ENCODE measurements around the gene HS3ST5. TPM values are rescaled to one million over a fixed set of nuclear protein-coding genes. Genes with fewer than 3 reads are reported as not detected.

The HS3ST5 gene
- polyA plus RNA-seq, 1 donor (not counting 4 experiments of a cell fraction or from before 2014, with no cell fraction given): not detected

DNA sequence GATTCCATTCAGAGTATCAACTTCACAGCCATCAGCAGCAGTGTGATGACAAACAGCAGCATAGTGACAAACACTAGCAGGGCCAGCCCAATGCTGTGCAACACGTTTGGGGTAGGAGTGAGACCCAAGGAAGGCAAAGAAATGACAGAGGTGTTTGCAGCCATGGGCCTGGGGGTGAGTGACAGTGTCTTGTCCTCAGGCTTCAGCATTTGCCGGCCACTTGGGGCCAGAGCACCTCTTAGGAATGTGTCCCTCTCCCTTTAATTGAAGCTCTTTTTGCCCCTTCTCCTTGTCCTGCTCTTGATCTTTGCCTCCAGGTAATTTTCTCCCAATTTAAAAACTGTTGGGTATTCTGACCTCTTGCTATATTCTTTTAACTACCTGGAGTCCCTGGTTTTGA, 84.4 kb downstream of the HS3ST5 start:
- no peaks in the 10 kb centered on the region for H3K79me2 ChIP-seq (ENCODE audit: control insufficient read depth, insufficient read depth, low read length)
- H3K27ac ChIP-seq (ENCODE audit: control insufficient read depth, insufficient read depth, low read length): no peak overlapping the region
- H3K36me3 ChIP-seq (ENCODE audit: control insufficient read depth in 2 of 2, extremely low read depth in 1 of 2, insufficient read depth in 2 of 2, low read length in 2 of 2): no peaks in the 10 kb centered on the region
- no peaks in the 10 kb centered on the region for H3K9me1 ChIP-seq (ENCODE audit: control insufficient read depth, extremely low read depth, insufficient read depth, low read length)
- H4K20me1 ChIP-seq (ENCODE audit: control insufficient read depth, extremely low read depth, insufficient read depth, low read length): no peaks in the 10 kb centered on the region
- DNase-seq (ENCODE audit: low read depth, low spot score) (no peak), FAIRE-seq (no peak)
- H3K9ac ChIP-seq (ENCODE audit: control insufficient read depth, extremely low read depth, insufficient read depth, low read length): no peak overlapping the region
- no peaks in the 10 kb centered on the region for H3K9me3 ChIP-seq (ENCODE audit: control insufficient read depth, low read depth, low read length)
- TF ChIP-seq, protein P1, sequence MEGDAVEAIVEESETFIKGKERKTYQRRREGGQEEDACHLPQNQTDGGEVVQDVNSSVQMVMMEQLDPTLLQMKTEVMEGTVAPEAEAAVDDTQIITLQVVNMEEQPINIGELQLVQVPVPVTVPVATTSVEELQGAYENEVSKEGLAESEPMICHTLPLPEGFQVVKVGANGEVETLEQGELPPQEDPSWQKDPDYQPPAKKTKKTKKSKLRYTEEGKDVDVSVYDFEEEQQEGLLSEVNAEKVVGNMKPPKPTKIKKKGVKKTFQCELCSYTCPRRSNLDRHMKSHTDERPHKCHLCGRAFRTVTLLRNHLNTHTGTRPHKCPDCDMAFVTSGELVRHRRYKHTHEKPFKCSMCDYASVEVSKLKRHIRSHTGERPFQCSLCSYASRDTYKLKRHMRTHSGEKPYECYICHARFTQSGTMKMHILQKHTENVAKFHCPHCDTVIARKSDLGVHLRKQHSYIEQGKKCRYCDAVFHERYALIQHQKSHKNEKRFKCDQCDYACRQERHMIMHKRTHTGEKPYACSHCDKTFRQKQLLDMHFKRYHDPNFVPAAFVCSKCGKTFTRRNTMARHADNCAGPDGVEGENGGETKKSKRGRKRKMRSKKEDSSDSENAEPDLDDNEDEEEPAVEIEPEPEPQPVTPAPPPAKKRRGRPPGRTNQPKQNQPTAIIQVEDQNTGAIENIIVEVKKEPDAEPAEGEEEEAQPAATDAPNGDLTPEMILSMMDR (optimal IDR thresholded peaks at IDR 0.05 in 1 of 3, IDR thresholded peaks at IDR 0.05 in 1 of 3, conservative IDR thresholded peaks at IDR 0.05 in 1 of 3; ENCODE audit: extremely low read depth in 1 of 3, insufficient read depth in 2 of 3, low read length in 3 of 3): no peak
- no peak for TF ChIP-seq EZH2 (IDR thresholded peaks at IDR 0.05; ENCODE audit: low read length)
- H3K4me1 ChIP-seq (ENCODE audit: control insufficient read depth, extremely low read depth, insufficient read depth, low read length): no peaks in the 10 kb centered on the region
- dilution Hi-C loops (cut with MboI; ENCODE audit: extremely low pct_ligation_motif_present, low sequenced_read_pairs): no loop called here
- H2AFZ ChIP-seq (ENCODE audit: control insufficient read depth, low read length): no peak overlapping the region
- H3K27me3 ChIP-seq (ENCODE audit: control insufficient read depth, extremely low read depth, insufficient read depth, low read length): no peaks in the 10 kb centered on the region
- H3K4me3 ChIP-seq (ENCODE audit: control insufficient read depth in 2 of 3, extremely low read depth in 1 of 3, insufficient read depth in 2 of 3, low read depth in 1 of 3, low read length in 3 of 3): no peak overlapping the region
- H3K4me2 ChIP-seq (ENCODE audit: control insufficient read depth, extremely low read depth, insufficient read depth, low read depth, low read length): no peak overlapping the region

DNA sequence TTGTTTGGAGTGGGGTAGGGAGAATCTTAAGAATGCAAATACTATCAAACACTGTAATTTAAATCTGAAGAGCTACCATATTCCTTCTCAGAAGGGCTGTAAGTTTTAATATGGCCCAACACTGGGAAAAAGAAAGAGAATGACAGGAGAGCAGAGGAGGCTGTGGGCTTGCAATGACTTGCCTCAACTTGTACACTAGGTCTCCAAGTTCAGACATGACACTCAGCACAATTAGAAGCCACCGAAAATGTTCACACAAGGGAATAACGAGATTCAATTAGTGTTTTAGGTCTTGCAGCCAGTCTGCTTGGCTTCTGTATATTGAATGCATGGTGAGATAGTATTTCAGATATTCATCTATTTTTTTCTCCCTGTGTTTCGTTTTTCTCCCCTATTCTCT, 89.4 kb downstream of the HS3ST5 start:
- Histone ChIP-seq H3K27ac (ENCODE audit: control insufficient read depth, insufficient read depth, low read length) (no peak overlapping the region), H3K9ac (ENCODE audit: control insufficient read depth, extremely low read depth, insufficient read depth, low read length) (no peak overlapping the region), H3K4me2 (ENCODE audit: control insufficient read depth, extremely low read depth, insufficient read depth, low read depth, low read length) (no peak overlapping the region), H3K27me3 (ENCODE audit: control insufficient read depth, extremely low read depth, insufficient read depth, low read length) (no peaks in the 10 kb centered on the region), H4K20me1 (ENCODE audit: control insufficient read depth, extremely low read depth, insufficient read depth, low read length) (no peaks in the 10 kb centered on the region), H3K9me1 (ENCODE audit: control insufficient read depth, extremely low read depth, insufficient read depth, low read length) (no peaks in the 10 kb centered on the region), H3K4me3 (ENCODE audit: control insufficient read depth in 2 of 3, extremely low read depth in 1 of 3, insufficient read depth in 2 of 3, low read depth in 1 of 3, low read length in 3 of 3) (no peak overlapping the region), H3K36me3 (ENCODE audit: control insufficient read depth in 2 of 2, extremely low read depth in 1 of 2, insufficient read depth in 2 of 2, low read length in 2 of 2) (no peaks in the 10 kb centered on the region), H3K4me1 (ENCODE audit: control insufficient read depth, extremely low read depth, insufficient read depth, low read length) (no peaks in the 10 kb centered on the region), H3K9me3 (ENCODE audit: control insufficient read depth, low read depth, low read length) (no peaks in the 10 kb centered on the region), H2AFZ (ENCODE audit: control insufficient read depth, low read length) (no peak overlapping the region), H3K79me2 (ENCODE audit: control insufficient read depth, insufficient read depth, low read length) (no peaks in the 10 kb centered on the region)
- dilution Hi-C loops (cut with MboI; ENCODE audit: extremely low pct_ligation_motif_present, low sequenced_read_pairs): no loop called here
- FAIRE-seq (no peak), DNase-seq (ENCODE audit: low read depth, low spot score) (no peak)
- TF ChIP-seq, protein P1 (optimal IDR thresholded peaks at IDR 0.05 in 1 of 3, IDR thresholded peaks at IDR 0.05 in 1 of 3, conservative IDR thresholded peaks at IDR 0.05 in 1 of 3; ENCODE audit: extremely low read depth in 1 of 3, insufficient read depth in 2 of 3, low read length in 3 of 3): no peak
- TF ChIP-seq EZH2 (IDR thresholded peaks at IDR 0.05; ENCODE audit: low read length): no peak
